Neural cell (in vitro differentiated cells): Measurements from ENCODE around the gene BAIAP2L1. TPM values are rescaled to one million over a fixed set of nuclear protein-coding genes. Genes with fewer than 3 reads are reported as not detected.

Experiments used
- H2AFZ ChIP-seq: fragments of 200-600, 300-800 bp; sonication (generic), shearing (Covaris generic); 2 replicates; pipeline ENCODE4 v1.6.0; 2014; ENCODE audit warnings: low read depth, mild to moderate bottlenecking, antibody characterized with exemption, low read length, moderate library complexity
- H3F3A ChIP-seq: fragments of 200-600 bp; shearing (Covaris generic); 2 replicates; pipeline ENCODE4 v1.6.1; 2016; ENCODE audit warnings: mild to moderate bottlenecking, moderate library complexity, mixed read lengths, antibody characterized with exemption, low read length; ENCODE audit not compliant: insufficient read depth, poor library complexity, severe bottlenecking
- H3K27ac ChIP-seq: fragments of 200-600, 300-800 bp; sonication (generic), shearing (Covaris generic); 2 replicates; pipeline ENCODE4 v1.5.1; 2014; ENCODE audit warnings: mild to moderate bottlenecking, low read length, moderate library complexity
- H3K27me3 ChIP-seq: fragments of 300-800, 200-600 bp; sonication (generic), shearing (Covaris generic); 2 replicates; pipeline ENCODE4 v1.6.0; 2014; ENCODE audit warnings: mild to moderate bottlenecking, low read depth, low read length, moderate library complexity; ENCODE audit not compliant: insufficient read depth
- H3K36me3 ChIP-seq: fragments of 300-800, 200-600 bp; sonication (generic), shearing (Covaris generic); 2 replicates; pipeline ENCODE4 v1.5.1; 2014; ENCODE audit warnings: mild to moderate bottlenecking, antibody characterized with exemption, low read length, moderate library complexity; ENCODE audit not compliant: insufficient read depth
- H3K4me2 ChIP-seq: fragments of 300-800, 200-600 bp; sonication (generic), shearing (Covaris generic); 2 replicates; pipeline ENCODE4 v1.6.0; 2014; ENCODE audit warnings: mild to moderate bottlenecking, low read length
- H3K4me3 ChIP-seq: fragments of 300-800, 200-600 bp; sonication (generic), shearing (Covaris generic); 2 replicates; pipeline ENCODE4 v1.5.1; 2014; ENCODE audit warnings: mild to moderate bottlenecking, low read length, moderate library complexity
- H3K79me2 ChIP-seq: fragments of 200-600 bp; shearing (Covaris generic); replicated peaks from 2 replicates; pipeline ENCODE4 v1.6.0; 2014; ENCODE audit warnings: mild to moderate bottlenecking, low read length, moderate library complexity; ENCODE audit not compliant: insufficient read depth
- H3K9ac ChIP-seq: fragments of 300-800, 200-600 bp; sonication (generic), shearing (Covaris generic); 2 replicates; pipeline ENCODE4 v1.6.1; 2016; ENCODE audit warnings: mild to moderate bottlenecking, low read length, mixed read lengths
- H3K9me2 ChIP-seq: fragments of 200-600 bp; shearing (Covaris generic); 2 replicates; pipeline ENCODE4 v1.6.1; 2016; ENCODE audit warnings: mild to moderate bottlenecking, low read length, mixed read lengths; ENCODE audit not compliant: insufficient read depth
- H3K9me3 ChIP-seq: fragments of 200-600, 300-800 bp; sonication (generic), shearing (Covaris generic); 2 replicates; pipeline ENCODE4 v1.6.1; 2016; ENCODE audit warnings: mild to moderate bottlenecking, mixed run types, low read length, moderate library complexity, mixed read lengths
- H4K20me1 ChIP-seq: fragments of 200-600 bp; shearing (Covaris generic); 2 replicates; pipeline ENCODE4 v1.6.1; 2016; ENCODE audit warnings: mild to moderate bottlenecking, mixed run types; ENCODE audit not compliant: insufficient read depth
- CTCF ChIP-seq: fragments of 450-650 bp; IDR thresholded peaks from 2 replicates; pipeline ENCODE4 v1.5.1; 2014; ENCODE audit warnings: antibody characterized with exemption, mild to moderate bottlenecking, moderate library complexity; ENCODE audit not compliant: poor library complexity, severe bottlenecking
- EP300 ChIP-seq: fragments of 450-650 bp; conservative IDR thresholded peaks from 2 replicates; pipeline ENCODE4 v1.6.1; 2014; ENCODE audit warnings: antibody characterized with exemption, mild to moderate bottlenecking, moderate library complexity; ENCODE audit not compliant: poor library complexity, severe bottlenecking
- EZH2 ChIP-seq: fragments of 200-600, 300-800 bp; shearing (Covaris generic), sonication (generic); IDR thresholded peaks from 2 replicates; pipeline ENCODE4 v1.6.1; 2014; ENCODE audit warnings: antibody characterized with exemption, low read length, borderline replicate concordance, mild to moderate bottlenecking; ENCODE audit not compliant: insufficient read depth, poor library complexity, severe bottlenecking
- MXI1 ChIP-seq: fragments of 450-650 bp; conservative IDR thresholded peaks from 2 replicates; pipeline ENCODE4 v1.6.1; 2014; ENCODE audit warnings: antibody characterized with exemption, mild to moderate bottlenecking; ENCODE audit not compliant: poor library complexity, severe bottlenecking
- POLR2AphosphoS5 ChIP-seq: IDR thresholded peaks from 2 replicates; pipeline ENCODE4 v1.6.1; 2012
- RAD21 ChIP-seq: fragments of 450-650 bp; conservative IDR thresholded peaks from 2 replicates; pipeline ENCODE4 v1.6.1; 2014; ENCODE audit warnings: antibody characterized with exemption, mild to moderate bottlenecking, moderate library complexity
- REST ChIP-seq: IDR thresholded peaks from 2 replicates; pipeline ENCODE4 v1.6.1; 2012; ENCODE audit warnings: borderline replicate concordance
- SMC3 ChIP-seq: fragments of 450-650 bp; conservative IDR thresholded peaks from 2 replicates; pipeline ENCODE4 v1.6.1; 2014; ENCODE audit warnings: antibody characterized with exemption, mild to moderate bottlenecking, moderate library complexity; ENCODE audit not compliant: poor library complexity
- TAF1 ChIP-seq: IDR thresholded peaks from 2 replicates; pipeline ENCODE4 v1.6.1; 2012; ENCODE audit warnings: low read depth
- polyA plus RNA-seq: library from polyadenylated mRNA; depleted of rRNA; stranded (reverse); fragments of >200 nt; gene quantifications from 2 replicates; pipeline ENCODE4 v1.2.3, GENCODE V29; 2014

Gene BAIAP2L1
- polyA plus RNA-seq, 1 donor from 2014 or later, result not detected

DNA sequence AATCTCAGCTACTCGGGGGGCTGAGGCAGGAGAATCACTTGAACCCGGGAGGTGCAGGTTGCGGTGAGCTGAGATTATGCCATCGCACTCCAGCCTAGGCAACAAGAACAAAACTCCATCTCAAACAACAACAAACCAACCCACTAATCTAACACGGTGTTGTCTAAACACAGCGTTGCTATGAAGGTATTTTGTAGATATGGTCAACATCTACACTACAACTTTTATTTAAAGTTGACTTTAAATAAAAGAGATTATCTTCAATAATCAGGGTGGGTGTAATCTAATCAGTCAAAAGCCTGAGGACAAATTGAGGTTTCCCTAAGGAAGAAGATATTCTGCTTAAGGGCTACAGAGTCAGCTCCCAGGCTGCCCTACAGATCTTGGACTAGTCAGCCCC, 24.2 kb downstream of the BAIAP2L1 start:
- no peak for TF ChIP-seq MXI1
- TF ChIP-seq SMC3, result no peak
- no peak for TF ChIP-seq REST
- no peak for TF ChIP-seq EP300
- TF ChIP-seq RAD21, result no peak
- TF ChIP-seq CTCF, result no peak
- TF ChIP-seq TAF1, result no peak
- TF ChIP-seq EZH2, result no peak
- no peak for TF ChIP-seq POLR2AphosphoS5
- Histone ChIP-seq H3K9me3 (no peaks in the 10 kb centered on the region), H3F3A (no peaks in the 10 kb centered on the region), H2AFZ (no peak overlapping the region), H3K36me3 (no peaks in the 10 kb centered on the region), H3K4me2 (no peak overlapping the region), H3K27me3 (no peaks in the 10 kb centered on the region), H3K27ac (no peak overlapping the region), H3K9ac (no peak overlapping the region), H3K79me2 (no peaks in the 10 kb centered on the region), H3K4me3 (no peak overlapping the region), H3K9me2 (no peaks in the 10 kb centered on the region), H4K20me1 (no peaks in the 10 kb centered on the region)

- Histone ChIP-seq H3K4me3 (no peak overlapping the region), H3K79me2 (no peaks in the 10 kb centered on the region), H3K27me3 (no peaks in the 10 kb centered on the region), H3K27ac (no peak overlapping the region), H3K9me2 (no peaks in the 10 kb centered on the region), H3K4me2 (no peak overlapping the region), H3K9me3 (no peaks in the 10 kb centered on the region), H3K36me3 (no peaks in the 10 kb centered on the region), H2AFZ (no peak overlapping the region), H3F3A (no peaks in the 10 kb centered on the region), H3K9ac (no peak overlapping the region), H4K20me1 (no peaks in the 10 kb centered on the region)
- TF ChIP-seq REST, result no peak
- TF ChIP-seq SMC3, result no peak
- no peak for TF ChIP-seq TAF1
- TF ChIP-seq MXI1, result no peak
- TF ChIP-seq EZH2, result no peak
- TF ChIP-seq EP300, result no peak
- TF ChIP-seq CTCF, result no peak
- no peak for TF ChIP-seq POLR2AphosphoS5
- no peak for TF ChIP-seq RAD21
Observed at GRCh38 chr7:98375664-98376063, 25.2 kb downstream of the BAIAP2L1 start.
